Mesothelial cell of epicardium (in vitro differentiated cells): ENCODE data around the gene RNF223. TPM values are rescaled to one million over a fixed set of nuclear protein-coding genes. Genes with fewer than 3 reads are reported as not detected.

Experiments used
- DNase-seq, 2 experiments: peaks; one replicate each; pipeline ENCODE4 v3.0.0; 2021; ENCODE audit warnings: low spot score in 2 of 2; ENCODE audit not compliant: unreplicated experiment in 2 of 2
- H3K27ac Mint-ChIP-seq: 2 replicates; pipeline ENCODE4 v1.8.0; 2021; ENCODE audit warnings: mixed read lengths
- H3K27me3 Mint-ChIP-seq: 2 replicates; pipeline ENCODE4 v1.8.0; 2021; ENCODE audit warnings: low read depth, mixed read lengths
- H3K36me3 Mint-ChIP-seq: 2 replicates; pipeline ENCODE4 v1.8.0; 2021; ENCODE audit warnings: mixed read lengths
- H3K4me1 Mint-ChIP-seq: 2 replicates; pipeline ENCODE4 v1.8.0; 2021; ENCODE audit warnings: mixed read lengths
- H3K4me3 Mint-ChIP-seq: 2 replicates; pipeline ENCODE4 v1.8.0; 2021; ENCODE audit warnings: mild to moderate bottlenecking, moderate library complexity, mixed read lengths
- H3K9me3 Mint-ChIP-seq: 2 replicates; pipeline ENCODE4 v1.8.0; 2021; ENCODE audit warnings: mixed read lengths
- total RNA-seq: library from RNA; stranded (reverse); gene quantifications from 3 replicates; pipeline ENCODE4 v1.2.1, GENCODE V29; 2021
- TF ChIP-seq, protein P1 (sequence below): fragments of 200-600 bp; sonication (generic); IDR thresholded peaks from one replicate; pipeline ENCODE4 v1.5.0; 2021; ENCODE audit warnings: antibody characterized with exemption; ENCODE audit not compliant: unreplicated experiment

The RNF223 gene
- total RNA-seq, 1 donor from 2014 or later = 0.27 TPM

DNA sequence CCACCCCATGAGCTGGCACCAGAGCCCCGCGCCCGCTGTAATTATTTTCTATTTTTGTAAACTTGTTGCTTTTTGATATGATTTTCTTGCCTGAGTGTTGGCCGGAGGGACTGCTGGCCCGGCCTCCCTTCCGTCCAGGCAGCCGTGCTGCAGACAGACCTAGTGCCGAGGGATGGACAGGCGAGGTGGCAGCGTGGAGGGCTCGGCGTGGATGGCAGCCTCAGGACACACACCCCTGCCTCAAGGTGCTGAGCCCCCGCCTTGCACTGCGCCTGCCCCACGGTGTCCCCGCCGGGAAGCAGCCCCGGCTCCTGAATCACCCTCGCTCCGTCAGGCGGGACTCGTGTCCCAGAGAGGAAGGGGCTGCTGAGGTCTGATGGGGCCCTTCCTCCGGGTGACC lies 19.1 kb downstream of the RNF223 start:
- peaks cover 33% of the 10 kb centered on the region for H3K27me3 Mint-ChIP-seq

DNA sequence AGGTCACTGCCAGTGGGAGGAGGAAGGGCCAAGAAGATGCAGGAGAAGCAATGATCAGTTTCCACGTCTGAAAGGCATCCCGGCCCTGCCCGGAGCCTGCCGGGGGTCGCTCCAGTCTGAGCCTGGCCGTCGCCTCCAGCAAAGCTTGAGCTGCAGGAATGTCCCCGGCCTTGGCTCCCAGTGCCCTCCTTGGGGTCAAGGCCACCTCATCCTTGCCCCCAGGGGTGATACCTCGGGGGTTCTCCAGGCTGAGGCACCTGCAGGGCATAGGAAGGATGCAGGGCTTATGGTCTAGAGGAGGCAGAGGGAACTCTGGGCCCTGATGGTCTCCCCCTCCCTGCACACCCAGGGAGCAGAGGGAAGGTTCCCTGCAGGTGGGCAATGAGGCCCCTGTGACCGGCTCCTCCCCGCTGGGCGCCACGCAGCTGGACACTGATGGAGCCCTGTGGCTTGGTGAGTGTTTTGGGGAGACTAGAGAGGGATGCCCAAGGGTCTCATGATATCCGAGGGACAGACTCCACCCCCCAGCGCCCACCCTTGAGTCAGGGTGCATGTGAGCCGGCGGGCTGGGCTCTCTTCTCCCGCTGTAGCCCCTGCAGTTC lies 19.9 kb downstream of the RNF223 start:
- H3K4me3 Mint-ChIP-seq = no peak overlapping the region
- TF ChIP-seq, protein P1, sequence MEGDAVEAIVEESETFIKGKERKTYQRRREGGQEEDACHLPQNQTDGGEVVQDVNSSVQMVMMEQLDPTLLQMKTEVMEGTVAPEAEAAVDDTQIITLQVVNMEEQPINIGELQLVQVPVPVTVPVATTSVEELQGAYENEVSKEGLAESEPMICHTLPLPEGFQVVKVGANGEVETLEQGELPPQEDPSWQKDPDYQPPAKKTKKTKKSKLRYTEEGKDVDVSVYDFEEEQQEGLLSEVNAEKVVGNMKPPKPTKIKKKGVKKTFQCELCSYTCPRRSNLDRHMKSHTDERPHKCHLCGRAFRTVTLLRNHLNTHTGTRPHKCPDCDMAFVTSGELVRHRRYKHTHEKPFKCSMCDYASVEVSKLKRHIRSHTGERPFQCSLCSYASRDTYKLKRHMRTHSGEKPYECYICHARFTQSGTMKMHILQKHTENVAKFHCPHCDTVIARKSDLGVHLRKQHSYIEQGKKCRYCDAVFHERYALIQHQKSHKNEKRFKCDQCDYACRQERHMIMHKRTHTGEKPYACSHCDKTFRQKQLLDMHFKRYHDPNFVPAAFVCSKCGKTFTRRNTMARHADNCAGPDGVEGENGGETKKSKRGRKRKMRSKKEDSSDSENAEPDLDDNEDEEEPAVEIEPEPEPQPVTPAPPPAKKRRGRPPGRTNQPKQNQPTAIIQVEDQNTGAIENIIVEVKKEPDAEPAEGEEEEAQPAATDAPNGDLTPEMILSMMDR = no peak
- H3K27me3 Mint-ChIP-seq = peaks cover 30% of the 10 kb centered on the region
- no peaks in the 10 kb centered on the region for H3K9me3 Mint-ChIP-seq
- no peak for DNase-seq
- H3K36me3 Mint-ChIP-seq = peaks cover 17% of the 10 kb centered on the region
- H3K27ac Mint-ChIP-seq = no peak overlapping the region
- peaks cover 9% of the 10 kb centered on the region for H3K4me1 Mint-ChIP-seq

More for the DNA sequence above, 19.1 kb downstream of the RNF223 start:
- H3K27ac Mint-ChIP-seq = no peak overlapping the region
- H3K36me3 Mint-ChIP-seq = peaks cover 17% of the 10 kb centered on the region
- no peak for DNase-seq
- TF ChIP-seq, protein P1 = no peak
- H3K9me3 Mint-ChIP-seq = no peaks in the 10 kb centered on the region
- H3K4me3 Mint-ChIP-seq = no peak overlapping the region
- H3K4me1 Mint-ChIP-seq = peaks cover 9% of the 10 kb centered on the region

- TF ChIP-seq, protein P1 = no peak
- H3K4me3 Mint-ChIP-seq = no peak overlapping the region
- H3K9me3 Mint-ChIP-seq = no peaks in the 10 kb centered on the region
Observed at GRCh38 chr1:1053682-1054081, 20.4 kb downstream of the RNF223 start.

DNA sequence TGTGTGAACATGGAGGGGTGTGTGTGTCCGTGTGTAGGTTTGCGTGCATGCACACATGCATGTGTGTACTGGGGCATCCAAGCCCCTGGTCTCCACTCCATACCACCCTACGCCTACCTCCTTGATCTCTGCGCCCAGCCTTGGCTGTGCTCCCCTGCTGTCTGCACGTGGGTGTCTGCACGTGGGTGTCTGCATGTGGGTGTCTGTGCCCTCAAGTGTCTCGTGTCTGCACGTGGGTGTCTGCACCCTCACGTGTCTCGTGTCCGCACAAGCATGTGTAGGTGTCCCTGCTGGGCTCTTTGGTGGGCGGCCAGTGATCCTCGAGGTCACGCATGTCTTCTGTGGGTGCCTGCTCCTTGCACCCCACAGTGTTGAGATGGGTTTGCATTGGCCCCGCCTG lies 21.1 kb downstream of the RNF223 start:
- TF ChIP-seq, protein P1 = no peak
- Mint-ChIP-seq H3K27me3 (peaks cover 19% of the 10 kb centered on the region), H3K4me1 (no peaks in the 10 kb centered on the region)

More at GRCh38 chr1:1053682-1054081, 20.4 kb downstream of the RNF223 start:
- no peak overlapping the region for H3K27ac Mint-ChIP-seq
- DNase-seq = no peak
- peaks cover 5% of the 10 kb centered on the region for H3K4me1 Mint-ChIP-seq
- peaks cover 26% of the 10 kb centered on the region for H3K27me3 Mint-ChIP-seq
- H3K36me3 Mint-ChIP-seq = peaks cover 17% of the 10 kb centered on the region

DNA sequence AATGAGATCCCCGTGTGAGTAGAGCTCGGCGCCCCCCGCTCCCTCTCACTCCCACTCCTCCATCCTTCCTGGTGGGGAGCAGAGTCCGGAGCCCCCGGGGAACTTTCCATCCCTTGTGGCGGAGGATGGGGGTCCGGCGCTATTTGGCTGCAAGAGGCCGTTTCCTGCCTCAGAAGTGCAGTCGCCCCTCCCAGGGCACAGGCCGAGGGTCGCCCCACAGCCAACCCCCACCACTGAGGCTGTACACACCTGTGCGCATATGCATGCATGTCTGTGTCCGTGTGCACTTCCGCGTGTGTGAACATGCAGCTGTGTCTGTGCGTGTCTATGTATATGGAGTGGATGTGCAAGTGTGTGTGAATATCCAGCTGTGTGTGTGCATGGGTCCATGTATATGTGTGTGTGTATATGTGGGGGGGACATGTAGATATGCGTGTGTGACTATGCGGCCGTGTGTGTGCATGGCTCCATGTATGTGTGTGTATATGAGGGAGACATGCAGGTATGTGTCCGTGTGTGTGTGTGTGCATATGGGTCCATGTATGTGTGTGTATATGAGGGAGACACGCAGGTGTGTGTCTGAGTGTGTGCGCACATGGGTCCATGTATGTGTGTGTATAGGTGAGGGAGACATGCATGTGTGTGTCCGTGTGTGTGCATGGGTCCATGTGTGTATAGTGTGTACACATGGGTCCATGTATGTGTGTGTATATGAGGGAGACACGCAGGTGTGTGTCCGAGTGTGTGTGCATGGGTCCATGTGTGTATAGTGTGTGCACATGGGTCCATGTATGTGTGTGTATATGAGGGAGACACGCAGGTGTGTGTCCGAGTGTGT lies 21.9 kb downstream of the RNF223 start:
- TF ChIP-seq, protein P1 = no peak
- DNase-seq = no peak
- peaks cover 11% of the 10 kb centered on the region for H3K27me3 Mint-ChIP-seq
- H3K4me1 Mint-ChIP-seq = no peaks in the 10 kb centered on the region
- no peak overlapping the region for H3K4me3 Mint-ChIP-seq
- no peaks in the 10 kb centered on the region for H3K9me3 Mint-ChIP-seq
- peaks cover 19% of the 10 kb centered on the region for H3K36me3 Mint-ChIP-seq
- no peak overlapping the region for H3K27ac Mint-ChIP-seq

More for the DNA sequence above, 21.1 kb downstream of the RNF223 start:
- Mint-ChIP-seq H3K27ac (no peak overlapping the region), H3K9me3 (no peaks in the 10 kb centered on the region), H3K4me3 (no peak overlapping the region), H3K36me3 (peaks cover 17% of the 10 kb centered on the region)
- DNase-seq = no peak
